Keratinocyte (primary cell): ENCODE measurements around the gene NECTIN1.

ENCODE experiments used
- CTCF ChIP-seq, 3 experiments: IDR thresholded peaks in 1 of 3; conservative IDR thresholded peaks in 1 of 3; optimal IDR thresholded peaks in 1 of 3; 2 replicates in 2 of 3; 3 replicates in 1 of 3; pipeline versions ENCODE3 to v1.5.1; 2011; ENCODE audit warnings: low read length in 3 of 3, mild to moderate bottlenecking in 3 of 3, moderate library complexity in 2 of 3, control low read depth in 1 of 3, inconsistent platforms in 1 of 3; ENCODE audit not compliant: insufficient read depth in 2 of 3; ENCODE audit errors: extremely low read depth in 1 of 3
- EZH2 ChIP-seq: IDR thresholded peaks from one replicate; pipeline ENCODE4 v1.6.1; 2012; ENCODE audit warnings: inconsistent platforms, mild to moderate bottlenecking, low read length, moderate library complexity

DNA sequence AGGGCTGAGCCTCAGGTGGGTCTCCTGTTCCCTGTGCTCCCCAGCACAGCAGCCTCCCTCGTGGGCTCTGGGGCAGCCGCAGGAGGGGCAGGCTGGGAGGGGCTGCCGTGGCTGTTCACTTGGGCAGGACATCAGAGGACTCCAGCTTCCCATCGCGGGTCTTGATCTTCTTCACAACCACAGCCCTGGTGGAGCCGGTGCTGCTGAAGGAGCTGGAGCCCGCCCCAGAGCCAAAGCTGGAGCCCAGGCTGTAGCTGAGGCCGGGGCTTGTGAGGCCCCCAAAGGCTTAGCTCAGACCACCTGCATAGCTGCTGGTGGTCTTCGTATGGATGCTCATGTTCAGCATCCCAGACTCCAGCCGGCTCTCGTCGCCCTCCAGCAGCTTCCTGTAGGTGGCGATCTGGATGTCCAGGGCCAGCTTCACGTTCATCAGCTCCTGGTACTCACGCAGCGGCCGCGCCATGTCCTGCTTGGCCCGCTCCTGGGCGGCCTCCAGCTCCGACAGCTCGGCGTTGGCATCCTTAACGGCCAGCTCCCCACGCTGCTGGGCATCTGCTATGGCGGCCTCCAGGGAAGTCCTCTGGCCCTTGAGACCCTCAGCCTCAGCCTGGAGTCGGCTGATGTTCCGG, 126.1 kb downstream of the NECTIN1 start:
- TF ChIP-seq EZH2 (no peak), CTCF (optimal IDR thresholded peaks at IDR 0.05 in 1 of 3, IDR thresholded peaks at IDR 0.05 in 1 of 3, conservative IDR thresholded peaks at IDR 0.05 in 1 of 3; ENCODE audit: extremely low read depth in 1 of 3, insufficient read depth in 2 of 3, low read length in 3 of 3) (no peak)
